Skeletal muscle satellite cell (primary cell): Measurements from ENCODE around the gene PEX3.
"Not testable (repeated sequence)": the region's sequence is repeated elsewhere in the genome, so short reads cannot be mapped to it uniquely, and the experiment has no call there.

ENCODE experiments used
- H3K27me3 ChIP-seq: 2 replicates; pipeline ENCODE4 v1.7.0; 2013; ENCODE audit warnings: low read length; ENCODE audit not compliant: control insufficient read depth, insufficient read depth
- H3K36me3 ChIP-seq: 2 replicates; pipeline ENCODE4 v1.7.0; 2013; ENCODE audit warnings: mild to moderate bottlenecking, control low read depth, low read length; ENCODE audit not compliant: insufficient read depth
- H3K4me1 ChIP-seq: 2 replicates; pipeline ENCODE4 v1.7.0; 2013; ENCODE audit warnings: low read length; ENCODE audit not compliant: control insufficient read depth, insufficient read depth
- H3K4me2 ChIP-seq: 2 replicates; pipeline ENCODE4 v1.7.0; 2013; ENCODE audit warnings: mild to moderate bottlenecking, low read length
- H3K4me3 ChIP-seq: 2 replicates; pipeline ENCODE4 v1.7.0; 2013; ENCODE audit warnings: low read length
- H3K9ac ChIP-seq: 2 replicates; pipeline ENCODE4 v1.7.0; 2013; ENCODE audit warnings: mild to moderate bottlenecking, low read depth, low read length, moderate library complexity
- H3K9me3 ChIP-seq: replicated peaks from 2 replicates; pipeline ENCODE4 v1.7.0; 2013; ENCODE audit warnings: mild to moderate bottlenecking, control low read depth, low read length

The PEX3 gene

GRCh38 chr6:143419526-143419925 is 31.1 kb upstream of the PEX3 start:
- H3K9me3 ChIP-seq: no peaks in the 10 kb centered on the region
- H3K36me3 ChIP-seq: no peaks in the 10 kb centered on the region
- H3K4me1 ChIP-seq: no peaks in the 10 kb centered on the region
- no peak overlapping the region for H3K4me2 ChIP-seq
- H3K9ac ChIP-seq: no peak overlapping the region
- H3K27me3 ChIP-seq: no peaks in the 10 kb centered on the region
- no peak overlapping the region for H3K4me3 ChIP-seq

GRCh38 chr6:143426026-143426425 is 24.6 kb upstream of the PEX3 start:
- Histone ChIP-seq H3K9ac (no peak overlapping the region), H3K4me2 (no peak overlapping the region), H3K4me1 (peaks cover 3% of the 10 kb centered on the region), H3K36me3 (no peaks in the 10 kb centered on the region), H3K27me3 (no peaks in the 10 kb centered on the region), H3K4me3 (no peak overlapping the region), H3K9me3 (no peaks in the 10 kb centered on the region)

- Histone ChIP-seq H3K4me3 (no peak overlapping the region), H3K4me2 (no peak overlapping the region), H3K27me3 (no peaks in the 10 kb centered on the region), H3K36me3 (peaks cover 8% of the 10 kb centered on the region), H3K9me3 (no peaks in the 10 kb centered on the region), H3K9ac (no peak overlapping the region), H3K4me1 (peaks cover 3% of the 10 kb centered on the region)
Measured at GRCh38 chr6:143427109-143427817, 23.3 kb upstream of the PEX3 start.

- Histone ChIP-seq H3K9ac (no peak overlapping the region), H3K27me3 (no peaks in the 10 kb centered on the region), H3K9me3 (no peaks in the 10 kb centered on the region), H3K4me1 (peaks cover 3% of the 10 kb centered on the region), H3K36me3 (peaks cover 11% of the 10 kb centered on the region), H3K4me3 (no peak overlapping the region), H3K4me2 (no peak overlapping the region)
Measured at GRCh38 chr6:143429970-143430369, 20.6 kb upstream of the PEX3 start.

- no peak overlapping the region for H3K4me2 ChIP-seq
- H3K36me3 ChIP-seq: peaks cover 14% of the 10 kb centered on the region
- no peaks in the 10 kb centered on the region for H3K27me3 ChIP-seq
- H3K4me1 ChIP-seq: peaks cover 3% of the 10 kb centered on the region
- H3K9ac ChIP-seq: no peak overlapping the region
- no peaks in the 10 kb centered on the region for H3K9me3 ChIP-seq
- H3K4me3 ChIP-seq: no peak overlapping the region
Measured at GRCh38 chr6:143431226-143431625, 19.4 kb upstream of the PEX3 start.

GRCh38 chr6:143432588-143432987 is 18.0 kb upstream of the PEX3 start:
- Histone ChIP-seq H3K27me3 (no peaks in the 10 kb centered on the region), H3K9ac (no peak overlapping the region), H3K4me3 (no peak overlapping the region), H3K4me1 (no peaks in the 10 kb centered on the region), H3K36me3 (peaks cover 17% of the 10 kb centered on the region), H3K9me3 (no peaks in the 10 kb centered on the region), H3K4me2 (no peak overlapping the region)

- Histone ChIP-seq H3K27me3 (no peaks in the 10 kb centered on the region), H3K9ac (no peak overlapping the region), H3K4me2 (no peak overlapping the region), H3K4me3 (no peak overlapping the region), H3K4me1 (peaks cover 13% of the 10 kb centered on the region), H3K36me3 (peaks cover 20% of the 10 kb centered on the region), H3K9me3 (no peaks in the 10 kb centered on the region)
Measured at GRCh38 chr6:143441010-143441409, 9.6 kb upstream of the PEX3 start.

- Histone ChIP-seq H3K4me2 (no peak overlapping the region), H3K4me1 (peaks cover 13% of the 10 kb centered on the region), H3K9me3 (no peaks in the 10 kb centered on the region), H3K9ac (no peak overlapping the region), H3K36me3 (peaks cover 15% of the 10 kb centered on the region), H3K27me3 (no peaks in the 10 kb centered on the region), H3K4me3 (no peak overlapping the region)
Measured at GRCh38 chr6:143441680-143442545, 8.7 kb upstream of the PEX3 start.

- H3K9ac ChIP-seq: no peak overlapping the region
- no peaks in the 10 kb centered on the region for H3K9me3 ChIP-seq
- H3K36me3 ChIP-seq: peaks cover 13% of the 10 kb centered on the region
- no peaks in the 10 kb centered on the region for H3K27me3 ChIP-seq
- H3K4me1 ChIP-seq: peaks cover 13% of the 10 kb centered on the region
- H3K4me2 ChIP-seq: no peak overlapping the region
- H3K4me3 ChIP-seq: no peak overlapping the region
Measured at GRCh38 chr6:143443096-143443495, 7.5 kb upstream of the PEX3 start.

- H3K4me1 ChIP-seq, H3K4me2 ChIP-seq, H3K9ac ChIP-seq, H3K36me3 ChIP-seq, H3K9me3 ChIP-seq, H3K27me3 ChIP-seq, H3K4me3 ChIP-seq: not testable (repeated sequence)
Measured at GRCh38 chr6:143447865-143448264, 2.7 kb upstream of the PEX3 start.

- H3K9me3 ChIP-seq: no peaks in the 10 kb centered on the region
- H3K4me2 ChIP-seq: peak overlapping the region; percentile 93
- H3K27me3 ChIP-seq: no peaks in the 10 kb centered on the region
- H3K4me1 ChIP-seq: peaks cover 8% of the 10 kb centered on the region
- no peaks in the 10 kb centered on the region for H3K36me3 ChIP-seq
- H3K4me3 ChIP-seq: peak overlapping the region; percentile 98
- peak overlapping the region; percentile 95 for H3K9ac ChIP-seq
Measured at GRCh38 chr6:143449082-143449713, 1.4 kb upstream of the PEX3 start.
